ENCODE measurements around the gene TMEFF2.
"Not testable (repeated sequence)": the region's sequence is repeated elsewhere in the genome, so short reads cannot be mapped to it uniquely, and the experiment has no call there.

Gene TMEFF2

GRCh38 chr2:192166946-192167345, 27.8 kb downstream of the TMEFF2 start:
- DNase-seq, result no peak

DNA sequence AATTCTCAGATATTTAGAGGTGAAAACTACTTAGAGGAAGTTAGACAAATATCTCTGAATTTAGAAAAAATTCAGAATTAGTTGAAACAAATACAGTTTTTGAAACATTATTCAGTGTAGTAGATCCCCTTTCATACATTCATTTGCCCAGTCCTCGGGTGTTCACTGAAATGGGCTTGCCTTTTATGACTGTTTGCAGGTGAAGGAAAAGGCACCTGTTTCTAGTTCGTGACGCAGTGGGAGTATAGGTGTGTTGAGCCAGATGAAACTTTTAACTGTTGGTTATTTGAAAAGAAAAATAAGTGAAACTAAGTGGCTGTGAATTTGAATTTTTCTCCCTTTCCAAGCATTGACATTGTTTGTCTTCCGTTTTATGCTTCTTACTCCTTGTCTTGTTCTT, 28.9 kb downstream of the TMEFF2 start:
- DNase-seq, result no peak

DNA sequence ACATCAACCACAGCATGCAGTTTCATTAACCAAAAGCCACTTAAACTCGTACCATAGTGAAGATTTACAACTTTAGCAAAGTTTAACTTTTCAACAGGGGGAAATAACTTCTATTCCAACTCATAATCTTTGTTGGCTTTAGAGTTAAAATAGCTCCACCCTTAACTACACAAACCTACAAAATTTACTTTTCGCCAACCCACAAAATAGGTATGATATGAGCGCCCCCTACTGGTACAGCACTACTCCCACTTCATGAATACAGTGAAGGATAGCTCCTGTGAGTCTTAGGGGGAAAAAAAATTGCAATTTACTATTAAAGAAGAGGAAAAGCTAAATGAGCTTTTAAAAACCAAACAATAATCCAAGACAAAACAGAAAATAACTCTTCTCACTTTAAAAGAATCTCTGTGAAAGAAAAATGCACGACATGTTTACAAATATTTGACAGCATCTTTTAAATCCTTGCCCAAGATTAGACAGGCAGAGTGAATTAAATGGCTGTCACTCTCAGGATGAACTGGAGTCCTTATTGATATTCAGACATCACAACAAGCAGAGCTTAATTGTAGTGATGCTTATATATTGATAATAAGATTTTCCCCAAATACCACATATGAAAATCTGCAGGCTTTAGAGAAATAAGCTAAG, 32.2 kb downstream of the TMEFF2 start:
- peak; percentile 40 for DNase-seq

- DNase-seq, result no peak
Measured at GRCh38 chr2:192161656-192162290, 33.0 kb downstream of the TMEFF2 start.

- DNase-seq, result no peak
Measured at GRCh38 chr2:192159736-192160135, 35.0 kb downstream of the TMEFF2 start.

DNA sequence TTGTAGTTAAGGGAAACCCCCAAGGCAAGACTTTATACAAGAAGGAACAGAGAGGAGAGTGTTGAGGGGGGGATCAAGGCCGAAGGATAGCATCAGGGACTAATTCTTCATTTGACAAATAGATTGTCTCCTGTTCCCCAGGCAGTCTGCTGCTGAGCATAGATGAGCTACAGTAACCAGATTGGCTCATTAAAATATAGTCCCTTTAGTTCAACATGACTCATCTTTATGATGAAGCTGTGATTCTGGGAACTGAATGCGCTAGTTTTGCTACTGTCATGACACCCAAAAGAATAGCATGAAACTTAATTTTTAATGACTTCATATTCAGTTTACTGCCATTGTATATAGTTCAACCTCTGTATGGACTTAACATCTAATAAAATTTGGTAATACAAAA, 35.5 kb downstream of the TMEFF2 start:
- DNase-seq, result no peak

DNA sequence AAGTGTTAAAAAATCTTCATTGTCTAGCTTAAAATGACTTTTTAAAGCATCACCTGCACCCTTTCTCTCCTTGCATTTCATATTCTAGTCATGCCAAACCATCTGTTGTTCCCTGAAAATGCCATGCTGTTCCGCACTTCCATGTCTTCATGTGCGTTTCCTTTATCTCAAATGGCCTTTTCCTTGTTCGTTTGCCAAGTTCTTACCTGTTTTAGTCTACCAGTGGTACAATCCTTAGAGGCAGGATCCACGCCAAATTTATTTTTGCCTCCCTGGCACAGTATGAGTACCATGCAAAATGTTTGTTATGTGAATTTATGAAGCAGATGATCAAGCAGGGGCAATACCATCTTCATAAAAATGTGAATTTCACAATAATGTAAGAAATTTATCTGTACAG, 37.0 kb downstream of the TMEFF2 start:
- DNase-seq, result no peak

- no peak for DNase-seq
Measured at GRCh38 chr2:192155511-192156118, 39.1 kb downstream of the TMEFF2 start.

- no peak for DNase-seq
Measured at GRCh38 chr2:192153561-192153960, 41.2 kb downstream of the TMEFF2 start.

DNA sequence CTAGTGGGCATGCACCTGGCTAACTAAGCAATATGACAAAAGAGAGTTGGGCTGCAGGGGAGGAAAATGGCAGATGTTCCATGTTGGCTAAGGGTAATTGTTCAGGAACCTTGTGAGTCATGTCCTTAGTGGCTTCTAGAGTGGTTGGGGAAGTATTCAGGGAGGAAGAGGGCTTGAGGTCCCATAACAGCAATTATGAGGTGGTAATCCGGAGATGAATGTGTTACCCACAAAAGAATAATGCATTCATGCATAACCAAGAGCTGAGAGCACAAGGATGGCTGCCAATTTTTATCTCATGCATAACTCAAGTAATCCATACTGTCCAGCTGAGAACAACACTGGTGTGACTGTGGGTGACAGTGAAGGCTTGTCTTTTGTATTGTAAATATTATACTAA, 42.9 kb downstream of the TMEFF2 start:
- no peak for DNase-seq

GRCh38 chr2:192150166-192150565, 44.6 kb downstream of the TMEFF2 start:
- DNase-seq, result no peak

- DNase-seq, result no peak
Measured at GRCh38 chr2:192148620-192149321, 46.0 kb downstream of the TMEFF2 start.

DNA sequence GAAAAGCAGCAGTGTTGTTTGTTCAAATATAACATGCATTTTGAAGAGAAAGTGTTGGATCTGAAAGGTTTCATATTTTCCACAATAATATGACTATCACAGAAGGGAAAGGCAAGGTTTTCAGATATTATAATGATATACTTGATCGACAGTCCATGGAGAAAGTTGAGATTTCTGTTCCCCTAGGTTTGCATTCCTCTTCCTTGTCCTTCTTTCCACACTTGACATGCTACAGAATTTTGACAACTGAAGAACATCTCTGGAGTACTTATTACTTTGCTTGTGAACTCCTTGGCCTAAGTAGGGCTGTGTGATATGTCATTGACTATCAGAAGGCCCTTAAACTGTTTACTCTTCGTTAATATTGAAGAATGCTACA, 46.5 kb downstream of the TMEFF2 start:
- no peak for DNase-seq

GRCh38 chr2:192146069-192147015, 48.4 kb downstream of the TMEFF2 start:
- no peak for DNase-seq

- no peak for DNase-seq
Measured at GRCh38 chr2:192145496-192145895, 49.2 kb downstream of the TMEFF2 start.

- DNase-seq, result no peak
Measured at GRCh38 chr2:192140236-192140839, 54.4 kb downstream of the TMEFF2 start.

- DNase-seq, result no peak
Measured at GRCh38 chr2:192139813-192140212, 54.9 kb downstream of the TMEFF2 start.

- DNase-seq, result no peak
Measured at GRCh38 chr2:192137451-192137850, 57.3 kb downstream of the TMEFF2 start.

GRCh38 chr2:192132604-192133003, 62.1 kb downstream of the TMEFF2 start:
- not testable (repeated sequence) for DNase-seq

- DNase-seq, result not testable (repeated sequence)
Measured at GRCh38 chr2:192130312-192130711, 64.4 kb downstream of the TMEFF2 start.

DNA sequence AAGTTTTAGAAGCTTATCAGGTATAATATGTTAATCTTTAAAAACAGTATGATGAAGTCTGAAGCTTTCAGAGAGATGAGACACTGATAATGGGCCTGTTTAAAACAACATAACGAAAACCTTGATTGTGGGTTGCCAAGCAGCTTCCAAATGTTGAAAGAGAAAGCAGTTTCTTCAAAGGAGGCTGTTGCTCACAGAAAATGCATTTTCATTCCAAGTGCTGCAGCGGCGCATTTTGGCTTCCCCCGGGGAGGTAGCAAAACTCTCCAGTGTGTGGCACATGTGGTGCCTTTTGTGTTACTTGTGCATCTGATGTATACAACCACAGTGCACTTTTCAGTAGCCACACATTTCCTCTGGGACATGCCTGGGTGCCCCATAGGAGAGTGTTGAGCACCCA, 66.1 kb downstream of the TMEFF2 start:
- no peak for DNase-seq

DNA sequence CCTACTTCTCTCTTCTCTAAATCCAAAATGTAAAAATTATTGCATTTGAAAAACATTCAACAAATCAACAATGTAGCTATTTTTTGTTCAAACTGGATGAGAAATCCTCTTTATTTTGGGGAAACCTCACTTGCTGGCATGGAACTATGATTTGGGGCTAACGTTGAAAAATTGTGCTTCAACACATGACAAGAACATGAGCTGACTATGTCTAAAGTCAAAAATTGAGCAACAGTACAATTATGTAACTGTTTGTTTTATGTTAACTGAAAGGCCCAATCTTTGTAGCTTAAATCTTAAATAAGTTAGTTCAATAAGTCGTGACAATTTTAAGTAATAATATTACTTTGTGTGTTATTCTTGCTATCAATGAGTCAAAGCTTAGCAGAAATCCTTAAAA, 67.3 kb downstream of the TMEFF2 start:
- no peak for DNase-seq

Data from NCI-H2171 (cell line).